G401.6 (cell line): ENCODE data around the gene CDH23.

ENCODE experiments used
- FAIRE-seq: peaks from 2 replicates; lab custom pipeline; 2012; peaks lifted over from hg19 to GRCh38; lab: Jason Lieb, UNC

Gene CDH23

GRCh38 chr10:71606257-71607081, 209.7 kb downstream of the CDH23 start:
- FAIRE-seq = no peak

GRCh38 chr10:71607082-71607443, 210.3 kb downstream of the CDH23 start:
- no peak for FAIRE-seq

- FAIRE-seq = no peak
Observed at GRCh38 chr10:71608819-71609768, 212.4 kb downstream of the CDH23 start.

GRCh38 chr10:71610651-71611050, 213.9 kb downstream of the CDH23 start:
- FAIRE-seq = no peak

GRCh38 chr10:71611131-71611530, 214.4 kb downstream of the CDH23 start:
- no peak for FAIRE-seq

GRCh38 chr10:71611709-71612422, 215.1 kb downstream of the CDH23 start:
- no peak for FAIRE-seq

DNA sequence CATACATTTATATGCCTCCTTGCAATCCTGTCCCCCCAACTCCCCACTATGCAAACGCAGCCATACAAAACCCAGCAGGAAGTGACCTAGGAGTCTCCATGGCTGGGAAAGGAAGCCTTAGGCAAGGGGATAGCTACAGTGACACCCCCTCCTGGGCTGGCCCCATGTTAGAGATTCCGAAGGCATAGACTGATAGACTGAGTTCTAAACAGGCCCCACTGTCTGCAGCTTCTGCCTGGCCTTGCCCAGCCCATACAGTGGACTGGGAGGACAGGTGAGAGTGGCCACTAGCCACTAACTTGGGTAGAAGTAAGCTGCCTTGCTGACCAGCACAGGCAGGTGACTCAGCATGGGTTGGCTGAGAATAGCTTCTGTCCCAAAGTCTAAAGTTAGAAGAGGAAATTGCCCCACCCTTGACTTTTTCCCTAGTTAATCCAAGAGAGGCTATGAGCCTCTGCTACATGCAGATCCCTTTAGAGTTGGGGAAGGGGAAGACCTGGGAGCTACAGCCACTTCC, 216.6 kb downstream of the CDH23 start:
- FAIRE-seq = no peak

DNA sequence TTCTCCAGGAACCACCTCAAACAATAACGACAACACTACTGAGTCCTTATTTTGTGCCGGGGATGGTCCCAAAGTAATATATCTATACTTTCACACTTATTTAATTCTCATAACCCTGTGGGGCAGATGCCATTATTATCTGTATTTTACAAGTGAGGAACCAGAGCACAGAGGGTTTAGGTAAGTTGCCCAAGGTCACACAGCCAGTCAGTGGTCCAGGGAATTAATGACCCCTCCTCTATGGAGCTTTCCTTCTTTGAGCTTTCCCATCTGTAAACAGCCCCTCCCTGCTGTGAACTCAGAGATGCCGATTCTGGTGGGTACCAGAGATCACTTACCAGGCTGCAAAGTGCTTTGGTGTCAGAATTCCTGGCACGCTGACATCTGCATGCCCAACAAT, 217.2 kb downstream of the CDH23 start:
- FAIRE-seq = no peak

DNA sequence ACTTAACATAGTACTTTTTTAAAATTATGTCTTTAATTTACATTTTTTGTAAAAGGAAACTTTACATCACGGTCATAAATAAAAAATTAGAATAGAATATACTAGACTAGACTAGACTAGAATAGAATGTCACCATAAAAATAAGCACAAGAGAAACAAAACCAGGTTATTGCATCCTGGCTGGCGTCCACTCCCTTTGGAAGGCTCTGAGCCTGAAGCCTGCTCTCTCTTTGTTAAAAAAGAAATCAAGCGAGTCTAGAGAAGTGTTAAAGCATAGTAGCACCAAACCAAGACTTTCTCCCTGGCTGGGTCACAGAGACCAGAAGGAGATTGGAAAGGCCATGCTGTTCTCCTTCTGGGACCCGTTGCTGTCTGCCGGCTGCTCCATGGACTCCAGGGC, 218.2 kb downstream of the CDH23 start:
- no peak for FAIRE-seq

DNA sequence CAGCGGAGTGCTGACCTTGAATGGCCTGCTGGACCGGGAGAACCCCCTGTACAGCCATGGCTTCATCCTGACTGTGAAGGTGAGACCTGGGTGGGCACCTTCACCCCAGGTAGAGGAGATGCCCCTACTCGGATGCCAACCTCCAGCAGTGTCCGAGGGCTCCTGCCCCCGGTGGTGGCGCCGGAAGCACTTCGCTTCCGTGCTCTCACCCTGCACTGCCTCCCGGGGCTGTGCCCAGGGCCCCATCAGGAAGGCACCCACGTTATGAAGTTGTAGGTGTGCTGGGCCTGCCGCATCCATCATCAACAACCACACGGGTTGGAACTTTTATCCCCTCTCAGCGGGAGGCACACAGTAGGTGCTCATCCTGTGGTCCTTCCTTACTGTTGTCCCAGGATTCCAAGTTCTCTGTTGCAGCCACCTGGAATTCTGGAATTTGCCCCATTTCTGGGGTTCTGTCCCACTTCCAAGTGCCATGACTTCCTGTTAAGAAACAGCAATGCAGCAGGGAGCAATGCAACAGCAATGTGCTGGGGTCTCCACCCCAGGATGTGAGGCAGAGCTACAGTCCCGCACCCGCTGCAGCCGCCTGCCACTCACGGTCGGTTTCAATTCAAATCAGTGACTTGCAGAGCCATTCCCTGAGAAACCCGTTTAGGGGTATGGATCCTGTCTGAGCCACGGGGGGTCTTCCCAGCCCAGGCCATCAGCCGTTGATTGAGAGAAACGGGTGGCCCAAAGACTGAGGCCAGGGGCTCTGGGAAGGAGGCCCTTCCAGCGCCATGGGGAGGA, 219.0 kb downstream of the CDH23 start:
- FAIRE-seq = no peak

DNA sequence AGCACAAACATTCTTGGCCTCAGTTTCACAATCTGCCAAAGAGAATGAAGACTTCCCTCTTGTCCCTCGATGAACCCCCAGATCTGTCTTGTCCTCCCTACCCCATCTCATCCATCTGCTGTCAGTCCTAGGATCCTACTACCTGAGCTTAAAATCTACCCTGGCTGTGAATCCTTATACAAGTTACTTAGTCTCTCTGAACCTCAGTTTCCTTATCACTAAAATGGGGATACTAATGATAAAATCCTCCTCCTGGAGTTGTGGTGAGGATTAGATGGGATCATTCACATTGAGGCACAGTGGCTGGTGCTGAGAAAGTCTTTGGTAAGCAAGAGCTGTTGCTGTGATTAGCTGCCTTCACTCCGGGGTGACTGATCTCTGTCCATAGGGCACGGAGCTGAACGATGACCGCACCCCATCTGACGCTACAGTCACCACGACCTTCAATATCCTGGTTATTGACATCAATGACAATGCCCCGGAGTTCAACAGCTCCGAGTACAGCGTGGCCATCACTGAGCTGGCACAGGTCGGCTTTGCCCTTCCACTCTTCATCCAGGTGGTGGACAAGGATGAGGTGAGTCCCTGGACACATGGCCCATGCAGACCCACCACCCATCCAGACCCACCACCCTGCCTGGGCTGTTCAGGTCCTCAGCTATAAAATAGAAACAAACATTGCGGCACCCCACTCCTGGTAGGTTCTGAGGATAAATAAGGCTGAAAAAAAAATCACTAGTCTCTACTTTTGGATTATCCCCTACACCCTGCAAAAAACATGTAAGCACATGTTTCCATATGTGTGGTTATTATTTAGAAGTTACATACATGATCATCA, 220.3 kb downstream of the CDH23 start:
- FAIRE-seq = no peak

GRCh38 chr10:71618176-71618575, 221.5 kb downstream of the CDH23 start:
- no peak for FAIRE-seq

DNA sequence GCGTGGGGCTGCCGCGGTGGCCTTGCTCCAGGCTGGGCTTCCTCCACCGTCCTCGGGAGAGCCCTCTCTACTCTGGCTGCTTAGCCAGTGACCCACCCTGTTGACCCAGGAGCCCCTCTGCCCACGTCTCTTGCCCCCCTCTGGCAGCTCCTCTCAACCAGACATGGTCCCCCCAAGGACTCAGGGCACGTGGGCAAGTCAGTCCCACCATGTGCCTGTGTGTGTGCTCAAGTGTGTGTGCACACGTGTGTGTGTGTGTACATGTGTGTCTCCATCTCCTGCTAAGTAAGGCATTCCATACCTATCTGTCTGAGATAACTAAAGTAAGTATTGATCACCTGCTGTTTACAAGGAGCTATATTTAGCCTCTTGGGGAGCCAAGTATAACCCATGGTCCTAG, 221.9 kb downstream of the CDH23 start:
- no peak for FAIRE-seq

DNA sequence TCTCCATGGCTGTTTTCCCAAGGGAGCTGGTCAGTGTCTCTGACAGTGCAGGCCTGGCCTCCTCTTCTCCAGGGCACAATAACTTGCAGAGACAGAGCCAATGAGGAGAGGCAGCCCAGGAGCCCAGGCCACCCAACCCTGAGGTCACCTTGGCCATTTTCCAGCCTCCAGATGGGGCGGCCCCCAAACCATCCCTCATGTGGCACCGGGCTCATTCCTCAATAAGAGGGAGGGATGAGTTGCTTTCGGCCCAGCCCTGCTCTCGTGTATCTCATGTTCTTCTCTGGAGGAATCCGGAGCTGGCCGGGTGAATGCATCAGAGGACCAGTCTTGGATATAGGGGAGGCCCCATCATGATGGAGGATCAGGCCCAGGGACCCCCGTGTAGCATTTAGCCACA, 223.9 kb downstream of the CDH23 start:
- FAIRE-seq = no peak

DNA sequence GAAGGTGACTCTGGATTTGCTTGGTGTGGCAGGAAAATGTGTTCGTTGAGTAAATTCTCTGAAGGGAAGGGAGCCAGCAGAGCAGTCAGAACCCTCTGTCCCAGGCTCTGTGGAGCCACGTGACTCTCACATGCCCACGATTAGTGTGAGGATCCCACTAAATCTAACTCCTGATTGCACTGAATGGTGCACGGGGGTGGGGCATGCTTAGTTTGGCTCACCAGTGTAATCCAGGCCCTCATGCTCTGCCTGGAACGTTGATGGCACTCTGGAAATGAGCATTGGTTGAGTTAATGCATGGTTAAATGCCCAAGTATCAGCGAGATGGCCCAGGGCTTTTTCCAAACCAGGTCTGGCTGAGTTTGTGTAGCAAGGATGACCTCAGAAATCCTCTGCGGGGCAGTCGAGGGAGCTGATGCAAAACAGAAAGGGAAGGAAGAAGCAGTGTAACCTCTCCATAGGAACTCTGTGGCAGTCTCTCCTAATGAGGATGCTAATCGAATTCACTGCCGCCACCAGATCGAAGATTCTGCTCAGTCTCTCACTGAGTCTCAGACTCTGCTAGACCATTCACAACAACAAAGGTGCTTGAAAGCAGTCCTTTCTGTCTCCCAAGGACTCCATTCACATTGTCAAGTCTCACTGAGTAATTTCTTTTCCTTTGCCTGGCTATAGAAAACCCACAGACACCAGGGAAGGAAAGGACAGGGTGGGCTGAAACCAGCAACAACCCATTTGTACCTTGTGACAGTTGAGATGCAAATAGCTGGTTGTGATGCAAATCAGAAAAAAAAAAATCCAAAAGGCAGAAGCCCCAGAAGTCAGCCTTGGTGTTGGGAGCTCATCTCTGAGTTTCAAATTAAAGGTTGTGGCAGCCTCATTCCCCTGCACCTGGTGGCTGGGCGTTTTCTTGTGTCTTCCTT, 224.8 kb downstream of the CDH23 start:
- FAIRE-seq = no peak

- no peak for FAIRE-seq
Observed at GRCh38 chr10:71622154-71622526, 225.4 kb downstream of the CDH23 start.

DNA sequence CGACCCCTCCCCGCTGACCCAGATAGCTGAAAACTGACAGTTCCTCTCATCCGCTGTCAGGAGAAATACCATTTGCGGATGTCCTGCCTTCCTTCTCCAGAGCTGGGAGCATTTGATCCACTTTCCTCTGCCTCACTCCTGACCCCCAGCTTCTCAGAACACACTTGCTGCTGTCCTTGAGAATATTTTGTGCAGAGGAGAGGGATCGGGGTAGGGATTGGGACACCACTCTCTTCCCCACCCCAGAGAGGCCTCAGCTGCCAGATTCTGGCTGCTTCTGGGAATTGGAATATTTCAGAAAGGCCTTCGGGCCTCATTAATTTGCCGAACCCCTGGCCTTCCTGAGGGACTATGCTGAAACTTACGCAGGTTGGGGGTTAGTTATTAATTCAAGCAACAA, 225.9 kb downstream of the CDH23 start:
- FAIRE-seq = no peak

DNA sequence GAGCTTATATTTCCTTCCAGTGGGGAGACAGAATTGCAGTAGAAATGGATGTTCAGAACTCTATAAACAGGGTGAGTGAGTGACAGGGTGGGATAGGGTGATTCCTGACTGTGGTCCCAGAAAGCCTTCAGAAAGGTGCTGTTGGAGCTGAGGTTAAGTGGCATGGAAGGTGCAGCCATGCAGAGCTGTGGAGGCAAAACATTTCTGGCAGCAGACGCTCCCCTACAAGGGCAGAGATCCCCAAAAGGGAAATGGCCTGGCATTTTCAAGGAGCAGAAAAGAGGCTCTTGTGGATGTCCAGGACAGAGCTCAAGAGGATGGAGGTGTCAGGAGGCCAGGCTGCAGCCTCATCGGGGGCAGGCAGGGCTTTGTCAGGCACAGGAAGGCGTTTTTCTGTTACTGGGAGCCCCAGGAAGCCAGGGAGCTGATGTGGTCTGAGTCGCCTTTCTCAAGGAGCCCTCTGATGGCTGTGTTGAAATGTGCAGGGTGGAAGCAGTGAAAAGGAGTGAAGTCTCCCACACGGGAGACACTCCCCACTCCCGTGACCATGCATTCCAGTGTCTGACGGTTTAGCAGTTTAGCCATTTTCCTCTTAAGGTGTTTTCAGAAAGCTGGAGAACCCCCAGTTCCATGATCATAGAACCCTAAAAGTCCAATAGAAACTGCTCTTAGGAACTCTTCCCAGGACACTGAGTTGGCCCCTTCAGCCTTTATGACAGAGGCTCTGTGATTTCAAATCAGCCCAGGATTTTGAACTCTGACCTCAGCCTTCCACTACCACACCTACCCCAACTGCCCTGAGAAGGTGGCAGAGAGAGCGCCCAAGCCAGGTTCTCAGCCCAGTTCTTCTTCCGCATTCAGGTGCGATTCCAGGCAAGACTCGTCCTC, 226.6 kb downstream of the CDH23 start:
- FAIRE-seq = no peak

DNA sequence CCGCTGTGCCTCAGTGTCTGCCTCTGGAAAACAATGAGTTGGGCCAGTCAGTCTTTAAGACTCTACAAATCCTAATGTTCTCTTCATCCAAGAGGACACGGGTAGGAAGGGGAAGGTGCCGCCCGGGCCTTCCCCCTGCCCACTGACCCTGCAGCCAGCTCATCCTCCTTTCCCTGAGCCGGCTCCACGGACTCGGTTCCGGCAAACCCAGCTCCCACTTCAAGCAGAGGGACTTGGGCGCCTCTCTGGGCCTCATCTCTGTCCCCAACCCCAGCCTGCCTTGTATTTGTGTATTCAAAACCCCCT, 227.2 kb downstream of the CDH23 start:
- no peak for FAIRE-seq
